ENCODE measurements around the gene HECTD4.
A peak's percentile ranks its signal among the peaks of the same experiment; 100 is the strongest.
"Not testable (repeated sequence)": the region's sequence is repeated elsewhere in the genome, so short reads cannot be mapped to it uniquely, and the experiment has no call there.

HECTD4 gene

DNA sequence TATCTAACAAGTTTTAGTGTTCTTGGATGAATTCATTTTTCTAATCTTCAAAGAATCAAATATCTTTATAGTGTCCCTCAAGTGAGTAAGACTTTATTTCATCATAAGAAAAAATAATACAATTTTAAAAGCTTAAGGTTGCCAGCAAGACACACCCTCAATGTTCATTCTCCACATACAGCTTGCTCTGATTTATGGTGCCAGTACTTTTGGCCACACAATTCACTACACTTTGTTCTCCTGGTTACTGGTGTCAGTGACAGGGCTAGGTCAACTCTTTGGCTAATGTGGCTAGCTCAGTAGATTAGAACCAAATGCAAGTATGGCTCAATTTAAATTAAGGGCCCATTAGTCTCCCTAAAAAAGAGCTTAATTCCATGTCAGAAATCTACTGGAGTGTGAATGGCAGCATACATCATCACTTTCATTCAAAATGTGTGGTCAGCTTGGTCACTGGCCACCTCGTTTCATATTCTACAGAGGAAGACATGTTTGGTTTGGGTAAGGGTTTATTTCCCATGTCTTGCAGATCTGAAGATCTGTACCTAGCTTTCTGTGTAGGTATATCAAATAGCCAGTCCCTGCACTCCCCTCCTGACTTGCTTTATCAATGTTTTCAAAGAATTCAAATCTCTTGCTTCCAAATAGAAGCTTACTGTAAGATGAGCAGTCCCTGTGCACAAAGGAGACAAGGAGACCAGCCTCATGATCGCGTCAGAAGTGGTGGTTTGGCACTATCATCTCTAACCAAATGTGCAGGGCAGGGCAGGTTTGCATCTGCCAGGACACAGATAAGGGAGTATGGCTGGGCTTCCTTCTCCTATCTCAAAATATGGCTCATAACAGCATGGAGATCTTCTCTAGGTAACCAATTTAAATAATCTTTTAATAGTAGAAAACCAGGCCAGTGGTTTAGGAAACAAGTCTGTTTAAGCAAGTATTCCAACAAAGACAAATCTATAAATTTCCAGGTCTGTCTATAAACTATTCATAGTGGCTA lies 31.3 kb downstream of the HECTD4 start:
- Mint-ChIP-seq H3K4me1 (peaks cover 12% of the 10 kb centered on the region), H3K4me3 (no peak overlapping the region), H3K27ac (no peak overlapping the region), H3K36me3 (ENCODE audit: low read depth) (peaks cover 4% of the 10 kb centered on the region), H3K9me3 (no peaks in the 10 kb centered on the region), H3K27me3 (ENCODE audit: low read depth, poor library complexity) (no peaks in the 10 kb centered on the region)
- no peak for DNase-seq
- no peak for TF ChIP-seq CTCF (IDR thresholded peaks at IDR 0.05)

- Mint-ChIP-seq H3K27me3 (ENCODE audit: low read depth, poor library complexity) (peaks cover 6% of the 10 kb centered on the region), H3K9me3 (no peaks in the 10 kb centered on the region), H3K4me1 (peaks cover 12% of the 10 kb centered on the region), H3K27ac (no peak overlapping the region), H3K36me3 (ENCODE audit: low read depth) (peaks cover 4% of the 10 kb centered on the region), H3K4me3 (no peak overlapping the region)
- TF ChIP-seq CTCF (IDR thresholded peaks at IDR 0.05), result no peak
- DNase-seq, result no peak
Measured at GRCh38 chr12:112349431-112349830, 32.8 kb downstream of the HECTD4 start.

DNA sequence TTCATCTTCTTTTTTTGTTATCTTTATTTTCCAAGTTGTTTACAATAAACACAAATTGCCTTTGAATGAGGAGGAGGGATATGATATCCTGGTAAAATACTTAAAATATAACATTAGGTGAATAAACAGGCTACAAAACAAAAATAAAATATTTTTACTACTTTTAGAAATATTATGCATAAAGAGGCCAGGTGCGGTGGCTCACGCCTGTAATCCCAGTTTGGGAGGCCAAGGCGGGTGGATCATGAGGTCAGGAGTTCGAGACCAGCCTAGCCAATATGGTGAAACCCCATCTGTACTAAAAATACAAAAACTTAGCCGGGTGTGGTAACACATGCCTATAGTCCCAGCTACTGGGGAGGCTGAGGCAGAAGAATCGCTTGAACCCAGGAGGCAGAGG lies 33.3 kb downstream of the HECTD4 start:
- not testable (repeated sequence) for H3K9me3 Mint-ChIP-seq; H3K36me3 Mint-ChIP-seq (ENCODE audit: low read depth)

GRCh38 chr12:112347581-112347982 lies 34.6 kb downstream of the HECTD4 start:
- peaks cover 12% of the 10 kb centered on the region for H3K4me1 Mint-ChIP-seq
- H3K36me3 Mint-ChIP-seq (ENCODE audit: low read depth), result peaks cover 4% of the 10 kb centered on the region
- no peaks in the 10 kb centered on the region for H3K9me3 Mint-ChIP-seq
- H3K27me3 Mint-ChIP-seq (ENCODE audit: low read depth, poor library complexity), result peaks cover 6% of the 10 kb centered on the region
- TF ChIP-seq CTCF (IDR thresholded peaks at IDR 0.05), result no peak
- no peak for DNase-seq
- no peak overlapping the region for H3K27ac Mint-ChIP-seq
- H3K4me3 Mint-ChIP-seq, result no peak overlapping the region

More for the DNA sequence above, 33.3 kb downstream of the HECTD4 start:
- H3K27ac Mint-ChIP-seq; DNase-seq; H3K4me3 Mint-ChIP-seq; H3K27me3 Mint-ChIP-seq (ENCODE audit: low read depth, poor library complexity): not testable (repeated sequence)
- peaks cover 12% of the 10 kb centered on the region for H3K4me1 Mint-ChIP-seq

GRCh38 chr12:112346194-112346593 lies 36.0 kb downstream of the HECTD4 start:
- DNase-seq, result no peak
- peaks cover 16% of the 10 kb centered on the region for H3K4me1 Mint-ChIP-seq

GRCh38 chr12:112344220-112344619 lies 38.0 kb downstream of the HECTD4 start:
- peak overlapping the region; percentile 25 for H3K27ac Mint-ChIP-seq
- TF ChIP-seq CTCF (IDR thresholded peaks at IDR 0.05), result no peak

More at GRCh38 chr12:112346194-112346593, 36.0 kb downstream of the HECTD4 start:
- Mint-ChIP-seq H3K27me3 (ENCODE audit: low read depth, poor library complexity) (peaks cover 6% of the 10 kb centered on the region), H3K36me3 (ENCODE audit: low read depth) (peaks cover 4% of the 10 kb centered on the region), H3K4me3 (no peak overlapping the region), H3K9me3 (no peaks in the 10 kb centered on the region), H3K27ac (no peak overlapping the region)
- TF ChIP-seq CTCF (IDR thresholded peaks at IDR 0.05), result no peak

More at GRCh38 chr12:112344220-112344619, 38.0 kb downstream of the HECTD4 start:
- no peak for DNase-seq
- Mint-ChIP-seq H3K27me3 (ENCODE audit: low read depth, poor library complexity) (peaks cover 6% of the 10 kb centered on the region), H3K36me3 (ENCODE audit: low read depth) (no peaks in the 10 kb centered on the region), H3K4me3 (no peak overlapping the region), H3K4me1 (peaks cover 13% of the 10 kb centered on the region), H3K9me3 (no peaks in the 10 kb centered on the region)
